ENCODE data around the gene TRPC6. TPM values are rescaled to one million over a fixed set of nuclear protein-coding genes. Genes with fewer than 3 reads are reported as not detected.

The TRPC6 gene
- total and polyA plus RNA-seq, 2 donors (not counting 1 experiment from before 2014, with no cell fraction given): 4.6 to 26.4 TPM

DNA sequence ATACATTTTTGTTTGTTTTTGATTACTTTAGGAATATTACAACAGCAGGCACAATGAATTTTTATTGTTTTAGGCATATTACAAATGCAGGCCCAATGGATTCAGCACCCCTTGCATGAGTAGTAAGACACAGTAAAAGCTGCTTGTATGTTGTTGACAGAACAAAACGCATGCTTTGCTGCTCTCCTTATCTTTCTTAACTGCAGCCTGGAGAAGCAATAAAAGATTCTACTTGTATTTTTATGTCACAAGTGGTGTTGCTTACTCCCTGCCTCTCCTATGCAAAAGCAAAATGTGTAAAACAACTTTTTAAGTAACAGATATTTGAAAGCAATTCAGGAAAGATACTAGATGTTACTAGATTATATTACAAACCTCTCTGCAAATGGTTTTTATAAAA lies 73.9 kb downstream of the TRPC6 start:
- H3K27ac ChIP-seq (ENCODE audit: insufficient read depth, low read length): no peak overlapping the region
- no peak for TF ChIP-seq EZH2 (IDR thresholded peaks at IDR 0.05; ENCODE audit: low read length, missing control alignments)
- TF ChIP-seq, protein P1, sequence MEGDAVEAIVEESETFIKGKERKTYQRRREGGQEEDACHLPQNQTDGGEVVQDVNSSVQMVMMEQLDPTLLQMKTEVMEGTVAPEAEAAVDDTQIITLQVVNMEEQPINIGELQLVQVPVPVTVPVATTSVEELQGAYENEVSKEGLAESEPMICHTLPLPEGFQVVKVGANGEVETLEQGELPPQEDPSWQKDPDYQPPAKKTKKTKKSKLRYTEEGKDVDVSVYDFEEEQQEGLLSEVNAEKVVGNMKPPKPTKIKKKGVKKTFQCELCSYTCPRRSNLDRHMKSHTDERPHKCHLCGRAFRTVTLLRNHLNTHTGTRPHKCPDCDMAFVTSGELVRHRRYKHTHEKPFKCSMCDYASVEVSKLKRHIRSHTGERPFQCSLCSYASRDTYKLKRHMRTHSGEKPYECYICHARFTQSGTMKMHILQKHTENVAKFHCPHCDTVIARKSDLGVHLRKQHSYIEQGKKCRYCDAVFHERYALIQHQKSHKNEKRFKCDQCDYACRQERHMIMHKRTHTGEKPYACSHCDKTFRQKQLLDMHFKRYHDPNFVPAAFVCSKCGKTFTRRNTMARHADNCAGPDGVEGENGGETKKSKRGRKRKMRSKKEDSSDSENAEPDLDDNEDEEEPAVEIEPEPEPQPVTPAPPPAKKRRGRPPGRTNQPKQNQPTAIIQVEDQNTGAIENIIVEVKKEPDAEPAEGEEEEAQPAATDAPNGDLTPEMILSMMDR (conservative IDR thresholded peaks at IDR 0.05 in 1 of 2, IDR thresholded peaks at IDR 0.05 in 1 of 2; ENCODE audit: low read depth in 1 of 2, low read length in 2 of 2): no peak

DNA sequence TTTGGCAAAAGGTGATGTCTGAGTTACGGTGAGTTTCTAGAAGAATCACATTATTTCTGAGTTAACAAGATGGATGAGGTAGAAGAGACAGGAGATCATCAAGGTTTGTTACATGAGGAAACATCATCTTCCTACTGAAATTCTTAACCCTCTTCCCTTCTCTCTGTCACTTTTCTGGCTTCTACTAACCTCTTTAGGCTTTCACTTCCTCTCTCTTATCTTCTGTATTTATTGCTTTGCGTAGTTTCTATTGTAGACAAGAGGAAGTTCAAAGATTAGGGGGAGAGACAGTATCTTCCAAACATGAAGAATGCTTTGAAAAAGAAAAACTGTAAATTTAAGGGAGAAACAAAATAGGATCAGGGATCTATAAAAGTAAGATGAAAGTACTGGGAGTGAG lies 75.4 kb downstream of the TRPC6 start:
- Histone ChIP-seq H3K27ac (ENCODE audit: insufficient read depth, low read length) (no peak overlapping the region), H2AFZ (ENCODE audit: low read length) (no peak overlapping the region), H3K27me3 (ENCODE audit: control insufficient read depth, insufficient read depth, low read length) (no peaks in the 10 kb centered on the region), H3K4me2 (ENCODE audit: extremely low read depth, insufficient read depth, low read length) (no peak overlapping the region), H3K36me3 (ENCODE audit: control insufficient read depth, insufficient read depth, low read length) (no peaks in the 10 kb centered on the region), H3K4me3 (replicated peaks in 1 of 4; ENCODE audit: control extremely low read depth in 1 of 4, insufficient read depth in 1 of 4, low read depth in 3 of 4, low read length in 4 of 4) (no peak overlapping the region), H3K9ac (ENCODE audit: insufficient read depth, low read length) (no peak overlapping the region), H4K20me1 (ENCODE audit: control insufficient read depth, extremely low read depth, insufficient read depth, low read length) (no peaks in the 10 kb centered on the region), H3K4me1 (ENCODE audit: control insufficient read depth, extremely low read depth, insufficient read depth, low read length) (no peaks in the 10 kb centered on the region), H3K9me3 (ENCODE audit: control insufficient read depth, insufficient read depth, low read depth, low read length) (no peaks in the 10 kb centered on the region), H3K79me2 (ENCODE audit: control insufficient read depth, insufficient read depth, low read length) (no peaks in the 10 kb centered on the region)
- TF ChIP-seq EZH2 (IDR thresholded peaks at IDR 0.05; ENCODE audit: low read length, missing control alignments): no peak
- TF ChIP-seq, protein P1 (conservative IDR thresholded peaks at IDR 0.05 in 1 of 2, IDR thresholded peaks at IDR 0.05 in 1 of 2; ENCODE audit: low read depth in 1 of 2, low read length in 2 of 2): no peak
- no peak for DNase-seq (ENCODE audit: low read depth in 2 of 2)

More for the DNA sequence above, 73.9 kb downstream of the TRPC6 start:
- no peaks in the 10 kb centered on the region for H3K9me3 ChIP-seq (ENCODE audit: control insufficient read depth, insufficient read depth, low read depth, low read length)
- H3K4me3 ChIP-seq (replicated peaks in 1 of 4; ENCODE audit: control extremely low read depth in 1 of 4, insufficient read depth in 1 of 4, low read depth in 3 of 4, low read length in 4 of 4): no peak overlapping the region
- no peaks in the 10 kb centered on the region for H3K36me3 ChIP-seq (ENCODE audit: control insufficient read depth, insufficient read depth, low read length)
- H3K9ac ChIP-seq (ENCODE audit: insufficient read depth, low read length): no peak overlapping the region
- no peaks in the 10 kb centered on the region for H3K4me1 ChIP-seq (ENCODE audit: control insufficient read depth, extremely low read depth, insufficient read depth, low read length)
- no peaks in the 10 kb centered on the region for H3K27me3 ChIP-seq (ENCODE audit: control insufficient read depth, insufficient read depth, low read length)
- no peak overlapping the region for H3K4me2 ChIP-seq (ENCODE audit: extremely low read depth, insufficient read depth, low read length)
- H3K79me2 ChIP-seq (ENCODE audit: control insufficient read depth, insufficient read depth, low read length): no peaks in the 10 kb centered on the region
- no peaks in the 10 kb centered on the region for H4K20me1 ChIP-seq (ENCODE audit: control insufficient read depth, extremely low read depth, insufficient read depth, low read length)
- H2AFZ ChIP-seq (ENCODE audit: low read length): no peak overlapping the region
- no peak for DNase-seq (ENCODE audit: low read depth in 2 of 2)

DNA sequence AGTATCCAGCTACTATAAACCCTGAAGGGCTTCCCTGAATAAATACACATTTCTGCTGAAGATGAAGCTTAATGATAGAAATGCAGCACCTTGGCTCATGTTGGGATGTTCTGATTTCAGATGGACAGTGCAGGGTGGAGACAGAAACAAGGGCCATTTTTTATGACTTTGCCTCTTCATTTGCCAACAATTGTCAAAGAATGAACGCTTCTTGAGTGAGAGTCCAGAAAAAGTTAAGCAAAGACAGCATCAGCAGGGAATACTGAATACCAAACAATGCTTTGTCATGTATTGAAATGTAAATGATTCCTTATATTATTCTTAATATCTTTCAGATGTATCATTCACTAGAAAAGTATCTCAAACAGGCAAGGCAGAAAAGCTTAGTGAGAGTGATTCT lies 84.9 kb downstream of the TRPC6 start:
- no peak overlapping the region for H3K9ac ChIP-seq (ENCODE audit: insufficient read depth, low read length)
- no peaks in the 10 kb centered on the region for H3K27me3 ChIP-seq (ENCODE audit: control insufficient read depth, insufficient read depth, low read length)
- no peaks in the 10 kb centered on the region for H4K20me1 ChIP-seq (ENCODE audit: control insufficient read depth, extremely low read depth, insufficient read depth, low read length)
- no peak for TF ChIP-seq EZH2 (IDR thresholded peaks at IDR 0.05; ENCODE audit: low read length, missing control alignments)
- TF ChIP-seq, protein P1 (conservative IDR thresholded peaks at IDR 0.05 in 1 of 2, IDR thresholded peaks at IDR 0.05 in 1 of 2; ENCODE audit: low read depth in 1 of 2, low read length in 2 of 2): no peak
- no peaks in the 10 kb centered on the region for H3K79me2 ChIP-seq (ENCODE audit: control insufficient read depth, insufficient read depth, low read length)
- no peaks in the 10 kb centered on the region for H3K9me3 ChIP-seq (ENCODE audit: control insufficient read depth, insufficient read depth, low read depth, low read length)
- H3K4me1 ChIP-seq (ENCODE audit: control insufficient read depth, extremely low read depth, insufficient read depth, low read length): no peaks in the 10 kb centered on the region
- H3K36me3 ChIP-seq (ENCODE audit: control insufficient read depth, insufficient read depth, low read length): no peaks in the 10 kb centered on the region
- H3K4me2 ChIP-seq (ENCODE audit: extremely low read depth, insufficient read depth, low read length): no peak overlapping the region
- H2AFZ ChIP-seq (ENCODE audit: low read length): no peak overlapping the region
- no peak for DNase-seq (ENCODE audit: low read depth in 2 of 2)
- no peak overlapping the region for H3K4me3 ChIP-seq (replicated peaks in 1 of 4; ENCODE audit: control extremely low read depth in 1 of 4, insufficient read depth in 1 of 4, low read depth in 3 of 4, low read length in 4 of 4)
- H3K27ac ChIP-seq (ENCODE audit: insufficient read depth, low read length): no peak overlapping the region
